HCT116 (cell line): ENCODE measurements around the gene RILPL1. TPM values are rescaled to one million over a fixed set of nuclear protein-coding genes. Genes with fewer than 3 reads are reported as not detected.

Experiments
- ATAC-seq: fragments of 200-7000 bp; cut with Tn5 transposase; 2 replicates; pipeline ENCODE4 v1.9.1; 2020; ENCODE audit warnings: mild to moderate bottlenecking, moderate library complexity
- BruUV-seq: library from RNA; stranded (reverse); fragments of 400-500 nt; replicated peaks from 2 replicates; lab custom pipeline; 2021; lab: Mats Ljungman, UMichigan
- CTCF ChIA-PET: fragments of 300-600 bp; sonication (Branson Sonifier 250); formaldehyde crosslinking; loops from one replicate; lab custom pipeline; 2021; ENCODE audit warnings: antibody characterized with exemption; lab: Charles Lee
- POLR2A ChIA-PET: fragments of 300-600, 350-600 bp; sonication (Branson Sonifier 250); formaldehyde crosslinking; loops from one replicate; lab custom pipeline; 2021; ENCODE audit warnings: antibody characterized with exemption; lab: Charles Lee
- RAD21 ChIA-PET, 2 experiments: fragments of 300-600 bp; sonication (Branson Sonifier 250); formaldehyde crosslinking; loops; one replicate each; lab custom pipeline; 2023; ENCODE audit warnings: low total read pairs in 2 of 2; ENCODE audit not compliant: uncharacterized antibody in 2 of 2, unreplicated experiment in 2 of 2, low non-redundant PET in 1 of 2; lab: Charles Lee
- DNase-seq: peaks from one replicate; pipeline ENCODE4 v3.0.0-alpha.2; 2010; ENCODE audit warnings: low read depth, low spot score
- H2AFZ ChIP-seq: fragments of 200-600 bp; shearing (Covaris generic), sonication (generic); 2 replicates; pipeline ENCODE4 v1.6.1; 2017; ENCODE audit warnings: low read depth, mixed run types, mixed read lengths, antibody characterized with exemption, low read length; ENCODE audit not compliant: poor library complexity, severe bottlenecking
- H3K27ac ChIP-seq: 2 replicates; pipeline ENCODE4 v1.5.1; 2012; ENCODE audit warnings: low read depth, low read length
- H3K27me3 ChIP-seq: fragments of 200-600 bp; sonication (generic); 2 replicates; pipeline ENCODE4 v1.6.1; 2016; ENCODE audit warnings: mixed run types, low read length, mixed read lengths; ENCODE audit not compliant: insufficient read depth
- H3K36me3 ChIP-seq, 2 experiments: fragments of 200-500 bp in 1 of 2; fragments of 200-600 bp in 1 of 2; sonication (Bioruptor generic) in 1 of 2; sonication (generic) in 1 of 2; 2 replicates each; pipeline versions ENCODE4 v1.5.1 to v1.6.1; 2014 to 2016; ENCODE audit warnings: low read length in 2 of 2, inconsistent platforms in 1 of 2, mixed read lengths in 1 of 2, mixed run types in 1 of 2; ENCODE audit not compliant: insufficient read depth in 2 of 2, control insufficient read depth in 1 of 2
- H3K4me1 ChIP-seq, 2 experiments: fragments of 200-600 bp in 1 of 2; sonication (generic) in 1 of 2; 2 replicates each; pipeline versions ENCODE4 v1.5.1 to v1.6.1; 2012 to 2017; ENCODE audit warnings: low read length in 2 of 2, inconsistent platforms in 1 of 2, mild to moderate bottlenecking in 1 of 2, mixed read lengths in 1 of 2, mixed run types in 1 of 2, moderate library complexity in 1 of 2; ENCODE audit not compliant: insufficient read depth in 2 of 2, control insufficient read depth in 1 of 2
- H3K4me2 ChIP-seq: fragments of 200-600 bp; sonication (generic); 2 replicates; pipeline ENCODE4 v1.6.1; 2017; ENCODE audit warnings: mixed run types, low read length, mixed read lengths
- H3K4me3 ChIP-seq, 2 experiments: fragments of 200-600 bp in 1 of 2; sonication (generic) in 1 of 2; replicated peaks in 1 of 2; 2 replicates each; pipeline ENCODE4 v1.5.1; 2011 to 2016; ENCODE audit warnings: low read length in 2 of 2, control low read depth in 1 of 2, low read depth in 1 of 2, mild to moderate bottlenecking in 1 of 2, mixed read lengths in 1 of 2, mixed run types in 1 of 2
- H3K79me2 ChIP-seq: fragments of 200-600 bp; sonication (generic); 2 replicates; pipeline ENCODE4 v1.6.1; 2017; ENCODE audit warnings: mild to moderate bottlenecking, mixed run types, low read length, moderate library complexity, mixed read lengths; ENCODE audit not compliant: insufficient read depth
- H3K9ac ChIP-seq: fragments of 200-600 bp; sonication (generic); 2 replicates; pipeline ENCODE4 v1.6.1; 2016; ENCODE audit warnings: low read length, mixed read lengths
- H3K9me2 ChIP-seq: fragments of 200-600 bp; sonication (generic), shearing (Covaris generic); 2 replicates; pipeline ENCODE4 v1.6.1; 2017; ENCODE audit warnings: mixed run types, mild to moderate bottlenecking, moderate library complexity; ENCODE audit not compliant: insufficient read depth
- H3K9me3 ChIP-seq, 2 experiments: fragments of 200-500 bp in 1 of 2; fragments of 200-600 bp in 1 of 2; sonication (Bioruptor generic) in 1 of 2; sonication (generic) in 1 of 2; 2 replicates each; pipeline ENCODE4 v1.6.1; 2014 to 2017; ENCODE audit warnings: low read length in 2 of 2, mixed read lengths in 2 of 2, inconsistent platforms in 1 of 2, low read depth in 1 of 2, mild to moderate bottlenecking in 1 of 2, mixed run types in 1 of 2, moderate library complexity in 1 of 2; ENCODE audit not compliant: control insufficient read depth in 1 of 2, insufficient read depth in 1 of 2
- H4K20me1 ChIP-seq: fragments of 200-600 bp; sonication (generic), shearing (Covaris generic); 2 replicates; pipeline ENCODE4 v1.6.1; 2017; ENCODE audit warnings: mixed run types, mild to moderate bottlenecking, moderate library complexity; ENCODE audit not compliant: insufficient read depth
- CBX3 ChIP-seq: IDR thresholded peaks from 2 replicates; pipeline ENCODE4 v1.6.1; 2012; ENCODE audit warnings: low read depth
- EGR1 ChIP-seq: IDR thresholded peaks from 2 replicates; pipeline ENCODE4 v1.6.1; 2012; ENCODE audit warnings: low read depth
- EZH2 ChIP-seq: fragments of 200-600 bp; sonication (generic); IDR thresholded peaks from 2 replicates; pipeline ENCODE4 v1.6.1; 2017; ENCODE audit warnings: antibody characterized with exemption, mixed run types
- FOSL1 ChIP-seq: IDR thresholded peaks from 2 replicates; pipeline ENCODE4 v1.6.1; 2012; ENCODE audit warnings: low read depth
- POLR2A ChIP-seq: IDR thresholded peaks from 2 replicates; pipeline ENCODE4 v1.7.0; 2011; ENCODE audit warnings: borderline replicate concordance; ENCODE audit not compliant: insufficient read depth, insufficient read length; ENCODE audit errors: extremely low read depth
- RAD21 ChIP-seq: IDR thresholded peaks from 2 replicates; pipeline ENCODE4 v1.6.1; 2012; ENCODE audit warnings: low read depth, mild to moderate bottlenecking
- REST ChIP-seq: IDR thresholded peaks from 2 replicates; pipeline ENCODE4 v1.6.1; 2012; ENCODE audit warnings: low read depth
- SIN3A ChIP-seq: IDR thresholded peaks from 2 replicates; pipeline ENCODE4 v1.6.1; 2012; ENCODE audit warnings: low read depth
- SP1 ChIP-seq: IDR thresholded peaks from 2 replicates; pipeline ENCODE4 v1.6.1; 2012; ENCODE audit warnings: low read depth
- TCF7L2 ChIP-seq: IDR thresholded peaks from 2 replicates; pipeline ENCODE4 v1.7.0; 2011; ENCODE audit warnings: borderline replicate concordance, inconsistent platforms; ENCODE audit not compliant: insufficient read depth, insufficient read length; ENCODE audit errors: extremely low read depth
- YY1 ChIP-seq: IDR thresholded peaks from 2 replicates; pipeline ENCODE4 v1.6.1; 2011; ENCODE audit warnings: low read length, low read depth, moderate library complexity, mild to moderate bottlenecking; ENCODE audit not compliant: insufficient replicate concordance; ENCODE audit errors: extremely low read depth
- ZFX ChIP-seq: fragments of 450-650 bp; IDR thresholded peaks from 2 replicates; pipeline ENCODE4 v1.6.1; 2017
- ZNF274 ChIP-seq: fragments of 200-500 bp; sonication (Bioruptor generic); IDR thresholded peaks from 2 replicates; pipeline ENCODE4 v1.6.1; 2014; ENCODE audit warnings: mild to moderate bottlenecking, low read depth, low read length, inconsistent platforms
- intact Hi-C: fragments of 100-400 bp; cut with micrococcal nuclease; formaldehyde crosslinking; loops from 2 replicates; pipeline ENCODE4 v1.10.0; 2022
- total RNA-seq: library from RNA; stranded (reverse); gene quantifications from one replicate; pipeline ENCODE4 v1.2.1, GENCODE V29; 2021; ENCODE audit not compliant: unreplicated experiment
- TF ChIP-seq, protein P1 (sequence below): IDR thresholded peaks from 2 replicates; pipeline ENCODE4 v1.6.1; 2011; ENCODE audit warnings: mild to moderate bottlenecking, low read length, moderate library complexity; ENCODE audit not compliant: insufficient replicate concordance; ENCODE audit errors: extremely low read depth

The RILPL1 gene
- total RNA-seq, 1 experiment from 2014 or later: 11.8 TPM

GRCh38 chr12:123446333-123446713, 87.2 kb downstream of the RILPL1 start:
- Histone ChIP-seq H3K9ac (no peak overlapping the region), H4K20me1 (no peaks in the 10 kb centered on the region), H3K27ac (no peak overlapping the region), H3K4me3 (no peak overlapping the region), H3K27me3 (no peaks in the 10 kb centered on the region), H3K9me3 (no peaks in the 10 kb centered on the region), H3K9me2 (no peaks in the 10 kb centered on the region), H3K36me3 (no peaks in the 10 kb centered on the region), H3K4me2 (no peak overlapping the region), H2AFZ (no peak overlapping the region), H3K4me1 (peaks cover 0 to 4% of the 10 kb centered on the region in 2 experiments; a peak in 1 of 4 replicates), H3K79me2 (no peaks in the 10 kb centered on the region)
- POLR2A ChIA-PET: interaction anchor here (0.7 kb wide), 1 partner anchor 24 kb away, joined by 3 read pairs; no protein-coding TSS in a partner anchor
- RAD21 ChIA-PET: no interaction called here
- no peak for DNase-seq
- CTCF ChIA-PET: no interaction called here
- ATAC-seq: no peak
- intact Hi-C loops: no loop called here
- no TSS peak for BruUV-seq
- TF ChIP-seq REST: no peak
- TF ChIP-seq ZNF274: no peak
- TF ChIP-seq FOSL1: no peak
- no peak for TF ChIP-seq POLR2A
- TF ChIP-seq SIN3A: no peak
- TF ChIP-seq SP1: no peak
- no peak for TF ChIP-seq YY1
- TF ChIP-seq, protein P1, sequence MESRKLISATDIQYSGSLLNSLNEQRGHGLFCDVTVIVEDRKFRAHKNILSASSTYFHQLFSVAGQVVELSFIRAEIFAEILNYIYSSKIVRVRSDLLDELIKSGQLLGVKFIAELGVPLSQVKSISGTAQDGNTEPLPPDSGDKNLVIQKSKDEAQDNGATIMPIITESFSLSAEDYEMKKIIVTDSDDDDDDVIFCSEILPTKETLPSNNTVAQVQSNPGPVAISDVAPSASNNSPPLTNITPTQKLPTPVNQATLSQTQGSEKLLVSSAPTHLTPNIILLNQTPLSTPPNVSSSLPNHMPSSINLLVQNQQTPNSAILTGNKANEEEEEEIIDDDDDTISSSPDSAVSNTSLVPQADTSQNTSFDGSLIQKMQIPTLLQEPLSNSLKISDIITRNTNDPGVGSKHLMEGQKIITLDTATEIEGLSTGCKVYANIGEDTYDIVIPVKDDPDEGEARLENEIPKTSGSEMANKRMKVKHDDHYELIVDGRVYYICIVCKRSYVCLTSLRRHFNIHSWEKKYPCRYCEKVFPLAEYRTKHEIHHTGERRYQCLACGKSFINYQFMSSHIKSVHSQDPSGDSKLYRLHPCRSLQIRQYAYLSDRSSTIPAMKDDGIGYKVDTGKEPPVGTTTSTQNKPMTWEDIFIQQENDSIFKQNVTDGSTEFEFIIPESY: no peak
- no peak for TF ChIP-seq TCF7L2
- no peak for TF ChIP-seq RAD21
- no peak for TF ChIP-seq ZFX
- no peak for TF ChIP-seq EZH2
- no peak for TF ChIP-seq CBX3
- TF ChIP-seq EGR1: no peak
